ENCODE measurements around the gene SACS.
"Not testable (repeated sequence)": the region's sequence is repeated elsewhere in the genome, so short reads cannot be mapped to it uniquely, and the experiment has no call there.

SACS gene

DNA sequence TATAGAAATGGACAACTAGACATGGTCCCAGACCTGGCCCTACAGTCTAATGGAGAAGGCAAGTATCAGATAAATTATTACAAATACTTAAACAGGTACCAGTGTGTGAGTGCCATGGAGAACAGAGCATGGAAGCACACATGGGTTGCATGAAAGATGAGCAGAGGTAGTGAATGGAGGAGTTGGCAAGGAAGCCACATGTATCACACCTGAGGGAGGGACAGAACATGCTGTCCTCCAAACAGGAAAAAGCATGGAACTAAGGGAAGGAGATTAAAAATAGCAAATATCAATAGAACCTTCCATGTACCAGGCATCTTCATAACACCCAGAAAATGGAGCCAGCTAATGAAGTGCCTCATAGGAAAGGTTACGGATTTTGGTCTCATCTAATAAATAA lies 85.9 kb downstream of the SACS start:
- no peaks in the 10 kb centered on the region for H3K9me3 Mint-ChIP-seq
- H3K36me3 Mint-ChIP-seq: peaks cover 58% of the 10 kb centered on the region
- H3K4me3 Mint-ChIP-seq: no peak overlapping the region
- no peak for DNase-seq (ENCODE audit: low spot score in 2 of 2)
- H3K27ac Mint-ChIP-seq: no peak overlapping the region
- ATAC-seq (ENCODE audit: low read depth): no peak
- H3K27me3 Mint-ChIP-seq: no peaks in the 10 kb centered on the region
- H3K4me1 Mint-ChIP-seq: peaks cover 5% of the 10 kb centered on the region

- H3K4me1 Mint-ChIP-seq: peaks cover 3% of the 10 kb centered on the region
- DNase-seq (ENCODE audit: low spot score in 2 of 2): no peak
- H3K9me3 Mint-ChIP-seq: no peaks in the 10 kb centered on the region
- H3K27me3 Mint-ChIP-seq: no peaks in the 10 kb centered on the region
- no peak overlapping the region for H3K4me3 Mint-ChIP-seq
- peaks cover 52% of the 10 kb centered on the region for H3K36me3 Mint-ChIP-seq
- ATAC-seq (ENCODE audit: low read depth): no peak
- no peak overlapping the region for H3K27ac Mint-ChIP-seq
Measured at GRCh38 chr13:23344931-23345595, 88.4 kb downstream of the SACS start.

DNA sequence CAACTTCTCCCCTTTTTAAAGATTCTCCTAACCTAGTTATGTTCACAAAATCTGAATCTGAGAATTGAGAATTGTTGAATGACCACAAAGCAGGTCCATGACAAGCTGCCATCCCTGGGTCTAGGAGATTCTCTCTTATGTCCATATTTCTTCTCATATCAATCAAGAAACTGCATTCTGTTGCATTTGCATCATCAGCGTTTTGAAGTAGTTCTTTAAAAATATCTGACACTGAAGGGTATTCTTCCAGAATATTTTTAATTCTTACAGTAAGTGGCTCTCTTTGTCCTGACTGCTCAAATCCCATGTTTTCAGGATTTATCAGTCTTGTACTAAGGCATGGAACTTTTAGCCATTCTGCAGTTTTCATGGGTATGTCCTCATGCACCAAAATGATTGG lies 94.3 kb downstream of the SACS start:
- no peaks in the 10 kb centered on the region for H3K4me1 Mint-ChIP-seq
- H3K36me3 Mint-ChIP-seq: peaks cover 23% of the 10 kb centered on the region
- no peak overlapping the region for H3K27ac Mint-ChIP-seq
- no peaks in the 10 kb centered on the region for H3K27me3 Mint-ChIP-seq
- no peak for ATAC-seq (ENCODE audit: low read depth)
- DNase-seq (ENCODE audit: low spot score in 2 of 2): no peak
- no peaks in the 10 kb centered on the region for H3K9me3 Mint-ChIP-seq
- no peak overlapping the region for H3K4me3 Mint-ChIP-seq

DNA sequence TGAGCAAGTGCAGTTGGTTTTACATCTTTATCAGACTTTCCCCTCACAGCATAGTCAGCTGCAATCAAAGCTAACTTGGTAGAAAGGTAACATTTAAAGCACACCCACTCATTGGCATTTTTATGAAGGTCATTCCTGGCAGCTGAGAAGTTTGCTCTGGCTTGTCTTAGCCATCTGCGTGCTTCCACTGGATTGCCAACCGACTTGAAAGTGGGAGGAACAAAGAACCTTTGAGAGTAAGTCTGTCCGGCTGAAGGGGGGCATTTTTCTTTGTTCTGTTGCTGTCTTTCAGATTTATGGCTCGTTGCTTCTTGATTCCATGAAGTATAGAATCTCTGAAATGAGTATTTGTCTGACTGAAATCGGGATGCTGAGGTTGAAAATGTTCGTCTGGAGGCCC lies 103.1 kb downstream of the SACS start:
- ATAC-seq (ENCODE audit: low read depth) (no peak), DNase-seq (ENCODE audit: low spot score in 2 of 2) (no peak)
- H3K36me3 Mint-ChIP-seq: peaks cover 16% of the 10 kb centered on the region
- no peaks in the 10 kb centered on the region for H3K27me3 Mint-ChIP-seq
- no peak overlapping the region for H3K4me3 Mint-ChIP-seq
- H3K27ac Mint-ChIP-seq: no peak overlapping the region
- H3K4me1 Mint-ChIP-seq: peaks cover 2% of the 10 kb centered on the region
- peaks cover 9% of the 10 kb centered on the region for H3K9me3 Mint-ChIP-seq

GRCh38 chr13:23325191-23325590 lies 108.3 kb downstream of the SACS start:
- H3K9me3 Mint-ChIP-seq: peaks cover 1% of the 10 kb centered on the region
- ATAC-seq (ENCODE audit: low read depth) (no peak), DNase-seq (ENCODE audit: low spot score in 2 of 2) (no peak)
- peaks cover 1% of the 10 kb centered on the region for H3K27me3 Mint-ChIP-seq
- peak overlapping the region; percentile 11 for H3K27ac Mint-ChIP-seq
- H3K36me3 Mint-ChIP-seq: no peaks in the 10 kb centered on the region
- H3K4me3 Mint-ChIP-seq: no peak overlapping the region
- peaks cover 2% of the 10 kb centered on the region for H3K4me1 Mint-ChIP-seq

DNA sequence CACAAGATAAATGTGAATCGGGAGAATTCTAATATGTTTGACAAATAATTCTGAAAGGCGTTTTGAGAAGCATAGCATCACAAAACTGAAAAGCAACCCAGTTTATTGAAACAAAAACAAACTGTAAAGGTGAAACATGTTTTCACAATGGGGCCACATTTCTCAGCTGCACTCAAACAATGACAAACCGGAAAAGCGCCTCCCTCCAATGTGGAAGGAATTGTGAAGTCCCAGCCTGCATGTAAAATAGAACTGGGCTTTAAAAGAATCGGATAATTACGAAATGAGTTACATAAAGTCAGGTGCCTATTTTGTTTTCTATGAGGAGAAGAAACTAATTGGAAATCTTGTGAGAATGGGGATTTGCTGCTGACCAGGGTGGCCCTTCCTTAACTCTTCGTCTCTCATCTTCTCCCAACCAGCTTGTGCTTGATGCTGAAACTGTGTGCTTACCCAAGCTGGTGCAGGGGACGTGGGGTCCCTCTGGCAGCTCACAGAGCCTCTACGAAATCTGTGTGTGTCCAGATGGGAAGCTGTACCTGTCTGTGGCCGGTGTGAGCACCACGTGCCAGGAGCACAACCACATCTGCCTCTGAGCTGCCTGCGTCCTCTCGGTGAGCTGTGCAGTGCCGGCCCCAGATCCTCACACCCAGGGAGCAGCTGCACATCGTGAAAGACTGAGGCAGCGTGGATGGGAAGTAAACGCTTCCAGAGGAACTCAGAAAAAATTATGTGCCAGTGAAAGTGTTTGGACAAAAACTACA lies 109.4 kb downstream of the SACS start:
- H3K27ac Mint-ChIP-seq: no peak overlapping the region
- peaks cover 2% of the 10 kb centered on the region for H3K4me1 Mint-ChIP-seq
- ATAC-seq (ENCODE audit: low read depth): no peak

GRCh38 chr13:23322353-23323336 lies 110.9 kb downstream of the SACS start:
- no peaks in the 10 kb centered on the region for H3K36me3 Mint-ChIP-seq
- H3K4me3 Mint-ChIP-seq: no peak overlapping the region
- peaks cover 1% of the 10 kb centered on the region for H3K27me3 Mint-ChIP-seq
- peaks cover 2% of the 10 kb centered on the region for H3K4me1 Mint-ChIP-seq
- no peak for ATAC-seq (ENCODE audit: low read depth)
- DNase-seq (ENCODE audit: low spot score in 2 of 2): no peak
- no peak overlapping the region for H3K27ac Mint-ChIP-seq
- H3K9me3 Mint-ChIP-seq: no peaks in the 10 kb centered on the region

More for the DNA sequence above, 109.4 kb downstream of the SACS start:
- Mint-ChIP-seq H3K27me3 (peaks cover 1% of the 10 kb centered on the region), H3K9me3 (no peaks in the 10 kb centered on the region), H3K36me3 (no peaks in the 10 kb centered on the region), H3K4me3 (no peak overlapping the region)
- DNase-seq (ENCODE audit: low spot score in 2 of 2): no peak

DNA sequence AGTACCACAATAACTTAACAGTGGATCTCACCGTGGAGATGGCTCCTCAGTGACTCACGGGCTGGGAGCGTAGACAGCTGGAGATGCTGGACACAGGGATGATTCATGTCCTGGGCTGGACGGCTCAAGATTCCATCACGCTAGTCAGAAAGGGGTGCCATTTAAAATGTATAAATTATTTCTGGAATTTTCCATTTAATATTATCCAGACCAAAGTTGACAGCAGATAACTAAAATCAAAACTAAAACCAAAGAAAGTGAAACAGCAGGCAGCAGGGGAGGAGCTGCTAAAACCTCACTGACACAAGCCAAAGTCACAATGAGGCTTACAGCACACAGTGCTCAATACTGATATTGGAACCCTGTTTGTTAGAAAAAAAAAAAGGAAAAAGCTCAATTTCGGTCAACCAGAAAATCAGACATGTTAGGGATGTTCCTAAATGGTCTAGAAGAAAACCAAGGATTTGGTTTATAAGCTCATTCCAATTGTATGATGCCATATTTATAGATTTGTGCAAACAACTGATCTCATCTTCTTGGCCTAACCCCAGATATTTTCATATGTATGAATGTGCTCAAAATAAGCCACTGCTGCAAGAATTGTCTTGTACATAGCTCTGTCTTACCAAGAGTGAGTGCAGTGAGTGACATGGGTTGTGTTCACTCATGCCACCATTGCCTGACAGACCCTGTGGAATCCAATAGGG lies 111.8 kb downstream of the SACS start:
- Mint-ChIP-seq H3K27me3 (peaks cover 1% of the 10 kb centered on the region), H3K36me3 (no peaks in the 10 kb centered on the region), H3K27ac (no peak overlapping the region), H3K4me1 (peaks cover 2% of the 10 kb centered on the region), H3K4me3 (peak overlapping the region; percentile 67), H3K9me3 (no peaks in the 10 kb centered on the region)
- DNase-seq (ENCODE audit: low spot score in 2 of 2) (no peak), ATAC-seq (ENCODE audit: low read depth) (no peak)

DNA sequence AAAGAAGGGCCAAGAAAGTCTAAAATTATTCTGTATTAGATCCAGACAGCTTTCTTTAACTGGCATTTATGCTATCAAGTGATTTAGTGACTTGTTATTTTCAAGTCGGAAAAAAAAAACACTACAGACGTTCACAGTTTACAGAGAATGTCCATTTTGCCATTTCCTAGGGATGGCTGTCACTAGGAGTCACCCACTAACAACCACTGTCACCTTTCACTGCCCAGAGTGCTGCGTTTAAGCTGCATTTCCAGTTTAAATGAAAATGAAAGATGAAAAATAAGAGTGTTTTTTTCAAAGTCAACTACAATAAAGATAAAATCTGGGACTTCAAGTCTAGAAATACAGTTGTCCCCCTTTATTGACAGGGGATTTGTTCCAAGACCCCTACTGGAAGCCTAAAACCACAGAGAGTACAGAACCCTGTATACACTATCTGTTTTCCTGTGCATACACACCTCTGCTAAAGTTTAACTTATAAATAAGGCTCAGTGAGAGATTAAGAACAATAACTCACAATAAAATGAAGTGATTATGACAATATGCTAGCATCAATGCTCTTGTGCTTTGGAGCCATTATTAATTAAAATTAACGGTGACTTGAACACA lies 112.5 kb downstream of the SACS start:
- Mint-ChIP-seq H3K4me3 (peak overlapping the region; percentile 67), H3K4me1 (peaks cover 2% of the 10 kb centered on the region), H3K27me3 (peaks cover 1% of the 10 kb centered on the region), H3K36me3 (no peaks in the 10 kb centered on the region), H3K9me3 (no peaks in the 10 kb centered on the region), H3K27ac (no peak overlapping the region)
- ATAC-seq (ENCODE audit: low read depth) (no peak), DNase-seq (ENCODE audit: low spot score in 2 of 2) (no peak)

DNA sequence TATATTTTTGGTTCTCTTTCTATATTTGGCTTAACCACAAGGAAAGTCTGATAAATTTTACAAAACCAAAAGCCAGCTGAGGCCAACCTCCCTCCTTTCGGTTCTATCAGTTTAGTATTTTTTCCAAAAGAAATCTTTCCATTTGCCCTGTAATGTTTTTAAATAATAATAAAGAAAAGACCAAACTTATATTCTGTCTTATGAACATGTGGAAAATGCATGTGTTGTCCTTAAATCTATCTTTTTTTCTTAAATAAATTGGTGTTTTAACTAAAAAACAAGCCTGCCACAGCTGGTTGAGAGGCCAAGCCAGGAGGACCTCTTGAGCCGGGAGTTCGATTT lies 113.6 kb downstream of the SACS start:
- H3K27ac Mint-ChIP-seq: no peak overlapping the region
- no peak overlapping the region for H3K4me3 Mint-ChIP-seq
- H3K27me3 Mint-ChIP-seq: peaks cover 4% of the 10 kb centered on the region
- H3K4me1 Mint-ChIP-seq: peaks cover 2% of the 10 kb centered on the region
- DNase-seq (ENCODE audit: low spot score in 2 of 2) (no peak), ATAC-seq (ENCODE audit: low read depth) (no peak)
- H3K36me3 Mint-ChIP-seq: no peaks in the 10 kb centered on the region
- H3K9me3 Mint-ChIP-seq: no peaks in the 10 kb centered on the region

- H3K4me1 Mint-ChIP-seq; H3K27ac Mint-ChIP-seq; DNase-seq (ENCODE audit: low spot score in 2 of 2); ATAC-seq (ENCODE audit: low read depth); H3K9me3 Mint-ChIP-seq; H3K36me3 Mint-ChIP-seq; H3K27me3 Mint-ChIP-seq; H3K4me3 Mint-ChIP-seq: not testable (repeated sequence)
Measured at GRCh38 chr13:23314837-23315236, 118.7 kb downstream of the SACS start.

GRCh38 chr13:23292586-23292985 lies 140.9 kb downstream of the SACS start:
- ATAC-seq (ENCODE audit: low read depth): no peak
- H3K9me3 Mint-ChIP-seq: no peaks in the 10 kb centered on the region
- H3K36me3 Mint-ChIP-seq: no peaks in the 10 kb centered on the region
- H3K4me1 Mint-ChIP-seq: no peaks in the 10 kb centered on the region
- H3K27me3 Mint-ChIP-seq: peaks cover 8% of the 10 kb centered on the region
- no peak overlapping the region for H3K4me3 Mint-ChIP-seq
- no peak overlapping the region for H3K27ac Mint-ChIP-seq
- no peak for DNase-seq (ENCODE audit: low spot score in 2 of 2)

DNA sequence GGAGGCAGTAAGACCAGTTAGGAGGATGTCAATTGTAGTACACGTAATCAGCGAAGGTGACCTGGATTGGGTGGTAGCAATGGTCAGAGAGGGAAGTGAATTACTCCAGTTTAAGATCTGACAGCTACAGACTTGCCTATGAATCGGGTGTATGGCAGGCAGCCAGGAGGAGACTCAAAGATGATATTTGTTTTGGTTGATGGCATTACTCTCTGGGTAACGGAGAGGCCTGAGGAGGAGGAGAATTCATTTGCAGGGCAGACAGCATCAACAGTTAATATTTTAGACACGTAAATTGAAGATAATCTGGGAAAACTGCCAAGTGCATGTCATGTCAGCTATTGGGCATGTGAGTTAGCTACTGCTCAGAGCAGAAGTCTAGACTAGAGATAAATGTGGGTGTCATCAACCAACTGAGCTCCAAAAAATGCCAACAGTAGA lies 143.6 kb downstream of the SACS start:
- ATAC-seq (ENCODE audit: low read depth) (no peak), DNase-seq (ENCODE audit: low spot score in 2 of 2) (no peak)
- Mint-ChIP-seq H3K4me1 (no peaks in the 10 kb centered on the region), H3K9me3 (no peaks in the 10 kb centered on the region), H3K36me3 (no peaks in the 10 kb centered on the region), H3K27me3 (peaks cover 12% of the 10 kb centered on the region), H3K4me3 (no peak overlapping the region), H3K27ac (no peak overlapping the region)

All from memory B cell (primary cell).